HCT116 (cell line): ENCODE data around the gene JAGN1.

Experiments used
- CTCF ChIP-seq, 3 experiments: fragments of 200-600 bp in 1 of 3; sonication (generic) in 1 of 3; IDR thresholded peaks in 2 of 3; conservative IDR thresholded peaks in 1 of 3; 2 replicates each; pipeline ENCODE4 v1.5.1; 2012 to 2017; ENCODE audit warnings: low read depth in 2 of 3, low read length in 2 of 3, antibody characterized with exemption in 1 of 3, borderline replicate concordance in 1 of 3, control low read depth in 1 of 3, mild to moderate bottlenecking in 1 of 3, mixed read lengths in 1 of 3, mixed run types in 1 of 3, moderate library complexity in 1 of 3; ENCODE audit not compliant: insufficient read depth in 1 of 3
- EZH2 ChIP-seq: fragments of 200-600 bp; sonication (generic); IDR thresholded peaks from 2 replicates; pipeline ENCODE4 v1.6.1; 2017; ENCODE audit warnings: antibody characterized with exemption, mixed run types
- EZH2phosphoT487 ChIP-seq: fragments of 200-600 bp; IDR thresholded peaks from 2 replicates; pipeline ENCODE4 v1.6.1; 2018; ENCODE audit warnings: antibody characterized with exemption, borderline replicate concordance
- JUND ChIP-seq: IDR thresholded peaks from 2 replicates; pipeline ENCODE4 v1.6.1; 2012
- POLR2A ChIP-seq: IDR thresholded peaks from 2 replicates; pipeline ENCODE4 v1.7.0; 2011; ENCODE audit warnings: borderline replicate concordance; ENCODE audit not compliant: insufficient read depth, insufficient read length; ENCODE audit errors: extremely low read depth
- POLR2AphosphoS5 ChIP-seq: IDR thresholded peaks from 2 replicates; pipeline ENCODE4 v1.6.1; 2011; ENCODE audit warnings: mild to moderate bottlenecking, low read depth, low read length, moderate library complexity
- REST ChIP-seq: IDR thresholded peaks from 2 replicates; pipeline ENCODE4 v1.6.1; 2012; ENCODE audit warnings: low read depth
- SP1 ChIP-seq: IDR thresholded peaks from 2 replicates; pipeline ENCODE4 v1.6.1; 2012; ENCODE audit warnings: low read depth
- TCF7L2 ChIP-seq: IDR thresholded peaks from 2 replicates; pipeline ENCODE4 v1.7.0; 2011; ENCODE audit warnings: borderline replicate concordance, inconsistent platforms; ENCODE audit not compliant: insufficient read depth, insufficient read length; ENCODE audit errors: extremely low read depth
- YY1 ChIP-seq: IDR thresholded peaks from 2 replicates; pipeline ENCODE4 v1.6.1; 2011; ENCODE audit warnings: low read length, low read depth, moderate library complexity, mild to moderate bottlenecking; ENCODE audit not compliant: insufficient replicate concordance; ENCODE audit errors: extremely low read depth

- TF ChIP-seq CTCF (IDR thresholded peaks at IDR 0.05 in 2 of 3, conservative IDR thresholded peaks at IDR 0.05 in 1 of 3; ENCODE audit: borderline replicate concordance in 1 of 3, insufficient read depth in 1 of 3, low read depth in 2 of 3, low read length in 2 of 3) (no peak), TCF7L2 (no peak), JUND (no peak), POLR2AphosphoS5 (no peak), EZH2 (no peak), SP1 (no peak), YY1 (no peak), REST (no peak), POLR2A (no peak), EZH2phosphoT487 (no peak)
Observed at GRCh38 chr3:9846931-9847488, 43.4 kb upstream of the JAGN1 start.
